Chondrocyte (in vitro differentiated cells): ENCODE measurements around the gene CNEP1R1. TPM values are rescaled to one million over a fixed set of nuclear protein-coding genes. Genes with fewer than 3 reads are reported as not detected.

Source experiments
- DNase-seq: peaks from one replicate; pipeline ENCODE4 v3.0.0; 2021; ENCODE audit warnings: mixed read lengths, low spot score
- H3K27ac Mint-ChIP-seq: one replicate; pipeline ENCODE4 v1.8.0; 2021; ENCODE audit warnings: mild to moderate bottlenecking, moderate library complexity, mixed read lengths; ENCODE audit not compliant: unreplicated experiment
- H3K27me3 Mint-ChIP-seq: 2 replicates; pipeline ENCODE4 v1.8.0; 2021; ENCODE audit warnings: low read depth, mixed read lengths
- H3K36me3 Mint-ChIP-seq: 2 replicates; pipeline ENCODE4 v1.8.0; 2021; ENCODE audit warnings: low read depth, mixed read lengths
- H3K4me1 Mint-ChIP-seq: 2 replicates; pipeline ENCODE4 v1.8.0; 2021; ENCODE audit warnings: low read depth, mild to moderate bottlenecking, mixed read lengths
- H3K4me3 Mint-ChIP-seq: one replicate; pipeline ENCODE4 v1.8.0; 2021; ENCODE audit warnings: mild to moderate bottlenecking, moderate library complexity, mixed read lengths; ENCODE audit not compliant: unreplicated experiment
- H3K9me3 Mint-ChIP-seq: 2 replicates; pipeline ENCODE4 v1.8.0; 2021; ENCODE audit warnings: low read depth, mixed read lengths
- CTCF ChIP-seq: fragments of 200-600 bp; sonication (generic); IDR thresholded peaks from 2 replicates; pipeline ENCODE4 v1.5.0; 2021; ENCODE audit warnings: antibody characterized with exemption, mild to moderate bottlenecking, moderate library complexity
- total RNA-seq: library from RNA; stranded (reverse); gene quantifications from 3 replicates; pipeline ENCODE4 v1.2.1, GENCODE V29; 2021

CNEP1R1 gene
- total RNA-seq, 1 donor from 2014 or later: 25.7 TPM

GRCh38 chr16:50069060-50069459, 44.0 kb downstream of the CNEP1R1 start:
- Mint-ChIP-seq H3K4me1 (peaks cover 37% of the 10 kb centered on the region), H3K4me3 (no peak overlapping the region), H3K27ac (peak overlapping the region; percentile 93), H3K9me3 (no peaks in the 10 kb centered on the region), H3K36me3 (peaks cover 6% of the 10 kb centered on the region), H3K27me3 (no peaks in the 10 kb centered on the region)
- DNase-seq: no peak
- no peak for TF ChIP-seq CTCF

- H3K36me3 Mint-ChIP-seq: peaks cover 7% of the 10 kb centered on the region
- no peaks in the 10 kb centered on the region for H3K9me3 Mint-ChIP-seq
- peaks cover 34% of the 10 kb centered on the region for H3K4me1 Mint-ChIP-seq
- TF ChIP-seq CTCF: no peak
- H3K4me3 Mint-ChIP-seq: no peak overlapping the region
- no peaks in the 10 kb centered on the region for H3K27me3 Mint-ChIP-seq
- no peak for DNase-seq
- H3K27ac Mint-ChIP-seq: no peak overlapping the region
These were observed 46.1 kb downstream of the CNEP1R1 start for GRCh38 chr16:50071075-50071671.

- H3K27me3 Mint-ChIP-seq: no peaks in the 10 kb centered on the region
- TF ChIP-seq CTCF: no peak
- H3K27ac Mint-ChIP-seq: no peak overlapping the region
- peaks cover 11% of the 10 kb centered on the region for H3K36me3 Mint-ChIP-seq
- H3K4me1 Mint-ChIP-seq: peaks cover 21% of the 10 kb centered on the region
- no peak overlapping the region for H3K4me3 Mint-ChIP-seq
- H3K9me3 Mint-ChIP-seq: no peaks in the 10 kb centered on the region
- DNase-seq: no peak
These were observed 47.7 kb downstream of the CNEP1R1 start for GRCh38 chr16:50072730-50073129.

GRCh38 chr16:50079397-50080140, 54.5 kb downstream of the CNEP1R1 start:
- Mint-ChIP-seq H3K27ac (no peak overlapping the region), H3K36me3 (peaks cover 23% of the 10 kb centered on the region), H3K9me3 (no peaks in the 10 kb centered on the region), H3K27me3 (no peaks in the 10 kb centered on the region), H3K4me3 (no peak overlapping the region), H3K4me1 (peaks cover 2% of the 10 kb centered on the region)
- no peak for TF ChIP-seq CTCF
- no peak for DNase-seq

- H3K4me3 Mint-ChIP-seq: no peak overlapping the region
- no peak overlapping the region for H3K27ac Mint-ChIP-seq
- no peaks in the 10 kb centered on the region for H3K27me3 Mint-ChIP-seq
- H3K36me3 Mint-ChIP-seq: peaks cover 26% of the 10 kb centered on the region
- no peak for TF ChIP-seq CTCF
- DNase-seq: no peak
- H3K9me3 Mint-ChIP-seq: no peaks in the 10 kb centered on the region
- peaks cover 2% of the 10 kb centered on the region for H3K4me1 Mint-ChIP-seq
These were observed 56.5 kb downstream of the CNEP1R1 start for GRCh38 chr16:50081428-50082018.
